Measurements from ENCODE around the gene PNPT1.

- TF ChIP-seq JUND (CRISPR knock-in tag; IDR thresholded peaks at IDR 0.05) = no peak
- TF ChIP-seq TP53 (CRISPR knock-in tag; conservative IDR thresholded peaks at IDR 0.05) = peak; percentile 65; the same call in 1 of the 2 replicates
- peak; percentile 23; the same call in 1 of the 2 replicates for TF ChIP-seq ESRRA (CRISPR knock-in tag; IDR thresholded peaks at IDR 0.05; ENCODE audit: low read depth)
- no peak for TF ChIP-seq STAT5B (CRISPR knock-in tag; IDR thresholded peaks at IDR 0.05)
- TF ChIP-seq, protein P1, sequence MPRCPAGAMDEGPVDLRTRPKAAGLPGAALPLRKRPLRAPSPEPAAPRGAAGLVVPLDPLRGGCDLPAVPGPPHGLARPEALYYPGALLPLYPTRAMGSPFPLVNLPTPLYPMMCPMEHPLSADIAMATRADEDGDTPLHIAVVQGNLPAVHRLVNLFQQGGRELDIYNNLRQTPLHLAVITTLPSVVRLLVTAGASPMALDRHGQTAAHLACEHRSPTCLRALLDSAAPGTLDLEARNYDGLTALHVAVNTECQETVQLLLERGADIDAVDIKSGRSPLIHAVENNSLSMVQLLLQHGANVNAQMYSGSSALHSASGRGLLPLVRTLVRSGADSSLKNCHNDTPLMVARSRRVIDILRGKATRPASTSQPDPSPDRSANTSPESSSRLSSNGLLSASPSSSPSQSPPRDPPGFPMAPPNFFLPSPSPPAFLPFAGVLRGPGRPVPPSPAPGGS (CRISPR knock-in tag; IDR thresholded peaks at IDR 0.05) = peak; percentile 68
- TF ChIP-seq ZFP36 (IDR thresholded peaks at IDR 0.05; ENCODE audit: borderline replicate concordance, low read depth, low read length, partially characterized antibody) = no peak
These were observed at the start of gene PNPT1 for GRCh38 chr2:55693181-55694125.
